Inferior parietal cortex (tissue), 1 donor: ENCODE measurements around the gene ADGRG3.

Experiments
- DNase-seq: peaks from one replicate; pipeline ENCODE4 v3.0.0-alpha.2; 2016; ENCODE audit errors: extremely low spot score

The ADGRG3 gene

GRCh38 chr16:57735755-57736418, 67.8 kb downstream of the ADGRG3 start, which contains the start of gene KATNB1:
Gene KATNB1, plus strand, starts transcription at chr16:57735770. Its CDS starts 1,474 bp downstream, at chr16:57737244.
- no peak for DNase-seq

GRCh38 chr16:57736419-57737351, 68.6 kb downstream of the ADGRG3 start:
- DNase-seq = peak; percentile 64

- no peak for DNase-seq
Observed at GRCh38 chr16:57738844-57739243, 70.7 kb downstream of the ADGRG3 start.
